Thyroid gland (tissue), 4 donors: ENCODE data around the gene SNCAIP.

ENCODE experiments used
- CTCF ChIP-seq, 6 experiments: fragments of 200-600 bp in 3 of 6; fragments of 450-650 bp in 3 of 6; sonication (generic) in 3 of 6; IDR thresholded peaks; one replicate each; pipeline ENCODE4 v1.5.1; 2016 to 2019; ENCODE audit warnings: antibody characterized with exemption in 6 of 6, mild to moderate bottlenecking in 2 of 6, inconsistent platforms in 1 of 6, moderate library complexity in 1 of 6
- POLR2A ChIP-seq, 2 donors: fragments of 450-650 bp; IDR thresholded peaks; one replicate each; pipeline ENCODE4 v1.6.1; 2017; ENCODE audit warnings: antibody characterized with exemption in 2 of 2, mild to moderate bottlenecking in 2 of 2, moderate library complexity in 1 of 2

- TF ChIP-seq POLR2A (IDR thresholded peaks at IDR 0.05) (no peak), CTCF (IDR thresholded peaks at IDR 0.05) (no peak)
These were observed 168.1 kb downstream of the SNCAIP start for GRCh38 chr5:122480146-122480545.
